ENCODE data around the gene PLAC9. TPM values are rescaled to one million over a fixed set of nuclear protein-coding genes. Genes with fewer than 3 reads are reported as not detected.
"Not testable (repeated sequence)": the region's sequence is repeated elsewhere in the genome, so short reads cannot be mapped to it uniquely, and the experiment has no call there.

The PLAC9 gene, protein sequence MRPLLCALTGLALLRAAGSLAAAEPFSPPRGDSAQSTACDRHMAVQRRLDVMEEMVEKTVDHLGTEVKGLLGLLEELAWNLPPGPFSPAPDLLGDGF
- total RNA-seq (2022) (not detected in 2 replicates), Bru-seq, nascent RNA (percentile 6 among the genes with signal in this experiment), BruChase-seq, experiment 1, labeled RNA remaining after a 6-hour chase (percentile 6 among the genes with signal in this experiment), BruChase-seq, experiment 2, labeled RNA remaining after a 2-hour chase (percentile 6 among the genes with signal in this experiment)
- long read RNA-seq, result 0 reads

DNA sequence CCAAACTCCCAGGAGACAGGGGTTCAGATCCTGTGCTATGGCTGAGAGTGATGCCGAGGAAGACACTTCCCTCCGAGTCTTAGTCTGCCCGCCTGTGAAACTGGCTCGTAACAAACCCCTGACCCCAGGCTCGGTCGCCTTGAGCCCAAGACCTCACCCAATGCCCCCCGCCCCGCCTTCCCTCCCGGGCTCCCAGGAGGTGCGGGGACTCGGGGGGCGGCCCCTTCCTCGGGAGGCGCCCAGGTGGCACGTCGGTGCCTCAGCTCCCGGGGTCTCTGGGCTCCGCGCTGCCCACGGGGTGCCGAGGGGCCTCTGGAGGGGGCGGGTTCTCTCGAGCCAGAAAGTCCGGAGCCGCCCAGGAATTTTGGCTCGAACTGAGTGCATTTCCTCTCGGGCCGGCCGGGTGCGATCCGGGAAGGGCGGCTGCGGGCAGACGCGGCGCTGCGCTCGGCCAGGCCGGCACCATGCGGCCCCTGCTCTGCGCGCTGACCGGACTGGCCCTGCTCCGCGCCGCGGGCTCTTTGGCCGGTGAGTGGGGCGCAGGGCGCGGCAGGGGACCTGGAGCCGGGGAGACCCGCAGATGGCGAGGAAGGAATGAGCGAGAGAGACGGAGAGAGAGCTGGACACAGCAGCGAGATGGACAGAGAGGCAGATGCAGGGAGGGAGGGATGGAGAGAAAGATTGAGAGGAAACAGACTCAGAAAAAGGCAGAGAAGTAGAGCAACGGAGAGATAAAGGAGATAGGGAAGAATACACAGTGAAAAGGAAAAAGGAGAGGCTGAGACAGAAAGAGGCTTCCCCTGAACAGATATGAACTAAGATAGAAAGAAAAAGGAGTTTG, at the start of gene PLAC9:
PLAC9 (plus strand) TSS at position 432 of the 841 bp plus-strand sequence; CDS start at position 465, 33 bp downstream.
- Mint-ChIP-seq H3K36me3 (ENCODE audit: insufficient read depth, unreplicated experiment) (no peaks in the 10 kb centered on the region), H3K4me3 (ENCODE audit: low read depth, unreplicated experiment) (peak within 1 kb of the TSS; percentile 50), H3K9me3 (ENCODE audit: low read depth, unreplicated experiment) (no peaks in the 10 kb centered on the region), H3K27me3 (ENCODE audit: unreplicated experiment) (peaks cover 39% of the 10 kb centered on the region), H3K4me1 (ENCODE audit: low read depth, unreplicated experiment) (peaks cover 9% of the 10 kb centered on the region), H3K27ac (ENCODE audit: unreplicated experiment) (no peak within 1 kb of the TSS)
- TF ChIP-seq, protein P1, sequence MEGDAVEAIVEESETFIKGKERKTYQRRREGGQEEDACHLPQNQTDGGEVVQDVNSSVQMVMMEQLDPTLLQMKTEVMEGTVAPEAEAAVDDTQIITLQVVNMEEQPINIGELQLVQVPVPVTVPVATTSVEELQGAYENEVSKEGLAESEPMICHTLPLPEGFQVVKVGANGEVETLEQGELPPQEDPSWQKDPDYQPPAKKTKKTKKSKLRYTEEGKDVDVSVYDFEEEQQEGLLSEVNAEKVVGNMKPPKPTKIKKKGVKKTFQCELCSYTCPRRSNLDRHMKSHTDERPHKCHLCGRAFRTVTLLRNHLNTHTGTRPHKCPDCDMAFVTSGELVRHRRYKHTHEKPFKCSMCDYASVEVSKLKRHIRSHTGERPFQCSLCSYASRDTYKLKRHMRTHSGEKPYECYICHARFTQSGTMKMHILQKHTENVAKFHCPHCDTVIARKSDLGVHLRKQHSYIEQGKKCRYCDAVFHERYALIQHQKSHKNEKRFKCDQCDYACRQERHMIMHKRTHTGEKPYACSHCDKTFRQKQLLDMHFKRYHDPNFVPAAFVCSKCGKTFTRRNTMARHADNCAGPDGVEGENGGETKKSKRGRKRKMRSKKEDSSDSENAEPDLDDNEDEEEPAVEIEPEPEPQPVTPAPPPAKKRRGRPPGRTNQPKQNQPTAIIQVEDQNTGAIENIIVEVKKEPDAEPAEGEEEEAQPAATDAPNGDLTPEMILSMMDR (IDR thresholded peaks at IDR 0.05; ENCODE audit: unreplicated experiment), result no peak
- no TSS peak for BruUV-seq (replicated peaks)
- intact Hi-C loops (cut with micrococcal nuclease; ENCODE audit: unreplicated experiment), result no loop called here
- peak; percentile 36 for DNase-seq
- CTCF ChIA-PET, result interaction anchor here (0.6 kb wide), 1 partner anchor 58 kb away, joined by 4 read pairs; no protein-coding TSS in a partner anchor

DNA sequence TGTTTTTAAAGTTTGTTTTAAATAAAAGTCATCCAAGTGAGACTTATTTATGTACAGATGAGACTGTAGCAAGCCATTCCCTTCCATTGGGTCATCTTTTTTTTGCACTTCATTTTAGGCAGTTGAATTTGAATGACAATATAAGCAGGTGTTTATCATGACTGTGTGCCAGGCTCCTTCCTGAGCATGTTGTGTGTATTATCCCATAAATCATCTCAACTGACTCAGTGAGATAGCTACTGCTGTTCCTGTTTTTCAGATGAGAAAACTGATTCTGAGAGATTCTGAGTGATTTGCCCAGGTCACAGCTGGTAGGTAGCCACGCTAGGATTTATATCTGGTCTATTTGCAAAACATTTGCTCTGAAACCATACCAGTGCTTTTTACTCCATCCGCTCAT, 42.4 kb upstream of the PLAC9 start:
- Mint-ChIP-seq H3K27me3 (ENCODE audit: unreplicated experiment) (no peaks in the 10 kb centered on the region), H3K9me3 (ENCODE audit: low read depth, unreplicated experiment) (no peaks in the 10 kb centered on the region), H3K4me1 (ENCODE audit: low read depth, unreplicated experiment) (no peaks in the 10 kb centered on the region), H3K4me3 (ENCODE audit: low read depth, unreplicated experiment) (no peak overlapping the region), H3K36me3 (ENCODE audit: insufficient read depth, unreplicated experiment) (no peaks in the 10 kb centered on the region), H3K27ac (ENCODE audit: unreplicated experiment) (no peak overlapping the region)
- DNase-seq, result no peak
- TF ChIP-seq, protein P1 (IDR thresholded peaks at IDR 0.05; ENCODE audit: unreplicated experiment), result no peak
- intact Hi-C loops (cut with micrococcal nuclease; ENCODE audit: unreplicated experiment), result no loop called here
- CTCF ChIA-PET, result no interaction called here
- no TSS peak for BruUV-seq (replicated peaks)

DNA sequence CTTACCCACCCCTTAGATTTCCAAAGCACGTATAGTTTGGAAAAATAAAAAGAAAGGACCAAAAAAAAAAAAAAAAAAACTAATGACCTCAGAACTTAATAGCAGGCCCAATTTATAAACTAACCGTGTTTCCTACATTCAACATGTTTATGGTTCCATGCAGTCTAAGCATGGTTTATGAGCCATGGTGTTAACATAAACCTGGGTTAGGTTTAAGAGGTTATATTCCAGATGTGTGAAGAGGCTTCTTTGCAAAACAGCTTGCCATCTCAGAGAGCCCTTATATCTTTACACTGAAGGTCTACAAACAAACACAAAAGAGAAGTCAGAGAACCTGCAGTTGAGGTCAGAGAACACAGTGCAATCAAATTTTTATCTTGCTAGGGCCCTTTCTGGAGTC, 38.3 kb upstream of the PLAC9 start:
- H3K27me3 Mint-ChIP-seq (ENCODE audit: unreplicated experiment), result peaks cover 35% of the 10 kb centered on the region

DNA sequence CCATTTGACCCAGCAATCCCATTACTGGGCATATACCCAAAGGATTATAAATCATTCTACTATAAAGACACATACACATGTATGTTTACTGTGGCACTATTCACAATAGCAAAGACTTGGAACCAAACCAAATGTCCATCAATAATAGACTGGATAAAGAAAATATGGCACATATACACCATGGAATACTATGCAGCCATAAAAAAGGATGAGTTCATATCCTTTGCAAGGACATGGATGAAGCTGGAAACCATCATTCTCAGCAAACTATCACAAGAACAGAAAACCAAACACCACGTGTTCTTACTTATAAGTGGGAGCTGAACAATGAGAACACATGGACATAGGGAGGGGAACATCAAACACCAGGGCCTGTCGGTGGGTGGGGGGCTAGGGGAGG, 34.3 kb upstream of the PLAC9 start:
- H3K27ac Mint-ChIP-seq (ENCODE audit: unreplicated experiment); H3K4me3 Mint-ChIP-seq (ENCODE audit: low read depth, unreplicated experiment); H3K36me3 Mint-ChIP-seq (ENCODE audit: insufficient read depth, unreplicated experiment); intact Hi-C loops (cut with micrococcal nuclease; ENCODE audit: unreplicated experiment); H3K9me3 Mint-ChIP-seq (ENCODE audit: low read depth, unreplicated experiment); DNase-seq; H3K4me1 Mint-ChIP-seq (ENCODE audit: low read depth, unreplicated experiment); BruUV-seq (replicated peaks); CTCF ChIA-PET: not testable (repeated sequence)
- H3K27me3 Mint-ChIP-seq (ENCODE audit: unreplicated experiment), result peaks cover 41% of the 10 kb centered on the region

More for the DNA sequence above, 38.3 kb upstream of the PLAC9 start:
- H3K4me3 Mint-ChIP-seq (ENCODE audit: low read depth, unreplicated experiment), result no peak overlapping the region
- H3K9me3 Mint-ChIP-seq (ENCODE audit: low read depth, unreplicated experiment), result no peaks in the 10 kb centered on the region
- no peak overlapping the region for H3K27ac Mint-ChIP-seq (ENCODE audit: unreplicated experiment)
- no peak for DNase-seq
- TF ChIP-seq, protein P1 (IDR thresholded peaks at IDR 0.05; ENCODE audit: unreplicated experiment), result no peak
- CTCF ChIA-PET, result interaction anchor here (0.7 kb wide), 1 partner anchor 47 kb away, joined by 7 read pairs; no protein-coding TSS in a partner anchor
- no peaks in the 10 kb centered on the region for H3K4me1 Mint-ChIP-seq (ENCODE audit: low read depth, unreplicated experiment)
- BruUV-seq (replicated peaks), result no TSS peak
- no peaks in the 10 kb centered on the region for H3K36me3 Mint-ChIP-seq (ENCODE audit: insufficient read depth, unreplicated experiment)
- intact Hi-C loops (cut with micrococcal nuclease; ENCODE audit: unreplicated experiment), result no loop called here

DNA sequence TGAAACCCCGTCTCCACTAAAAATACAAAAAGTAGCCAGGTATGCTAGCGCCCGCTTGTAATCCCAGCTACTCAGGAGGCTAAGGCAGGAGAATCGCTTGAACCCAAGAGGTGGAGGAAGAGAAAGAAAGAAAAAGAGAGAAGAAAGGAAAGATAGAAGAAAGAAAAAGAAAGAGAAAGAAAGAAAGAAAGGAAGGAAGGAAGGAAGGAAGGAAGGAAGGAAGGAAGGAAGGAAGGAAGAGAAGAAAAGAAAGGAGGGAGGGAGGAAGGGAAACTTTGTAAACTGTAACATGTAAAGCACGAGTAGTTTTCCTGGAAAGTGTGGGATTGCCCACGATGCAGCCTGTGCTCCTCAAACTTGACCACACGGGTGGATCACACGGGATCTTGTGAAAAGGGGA, 33.2 kb upstream of the PLAC9 start:
- BruUV-seq (replicated peaks); H3K4me1 Mint-ChIP-seq (ENCODE audit: low read depth, unreplicated experiment); H3K36me3 Mint-ChIP-seq (ENCODE audit: insufficient read depth, unreplicated experiment); H3K9me3 Mint-ChIP-seq (ENCODE audit: low read depth, unreplicated experiment); intact Hi-C loops (cut with micrococcal nuclease; ENCODE audit: unreplicated experiment); DNase-seq; H3K4me3 Mint-ChIP-seq (ENCODE audit: low read depth, unreplicated experiment); H3K27ac Mint-ChIP-seq (ENCODE audit: unreplicated experiment): not testable (repeated sequence)
- CTCF ChIA-PET, result interaction anchor here (0.7 kb wide), 1 partner anchor 301 kb away, joined by 7 read pairs; no protein-coding TSS in a partner anchor
- peaks cover 41% of the 10 kb centered on the region for H3K27me3 Mint-ChIP-seq (ENCODE audit: unreplicated experiment)

Measured in Calu3 (cell line).